Heart left ventricle (tissue), 16 donors: ENCODE data around the gene PRXL2A. TPM values are rescaled to one million over a fixed set of nuclear protein-coding genes. Genes with fewer than 3 reads are reported as not detected.
A peak's percentile ranks its signal among the peaks of the same experiment; 100 is the strongest.

ENCODE experiments used
- ATAC-seq, 4 donors: fragments of 200-7000 bp; cut with Tn5 transposase; one replicate each; pipeline ENCODE4 v1.9.1; 2020 to 2022; ENCODE audit warnings: moderate library complexity in 4 of 4, mild to moderate bottlenecking in 3 of 4, moderate number of reproducible peaks in 1 of 4
- DNase-seq, 5 donors: peaks; one replicate each; pipeline ENCODE4 v3.0.0-alpha.2; 2020
- H3K27ac ChIP-seq, 12 donors: fragments of 200-600 bp; sonication (generic) in 4 of 12; one replicate each; pipeline versions ENCODE4 v1.5.0 to v1.8.0; 2016 to 2022; ENCODE audit warnings: mild to moderate bottlenecking in 2 of 12
- H3K27me3 ChIP-seq, 9 donors: fragments of 200-600 bp; sonication (generic) in 2 of 9; one replicate each; pipeline versions ENCODE4 v1.5.1 to v1.8.0; 2016 to 2022; ENCODE audit warnings: mild to moderate bottlenecking in 3 of 9
- H3K36me3 ChIP-seq, 9 donors: fragments of 200-600 bp; sonication (generic) in 2 of 9; one replicate each; pipeline versions ENCODE4 v1.5.0 to v1.8.0; 2018 to 2022; ENCODE audit warnings: mild to moderate bottlenecking in 2 of 9
- H3K4me1 ChIP-seq, 12 donors: fragments of 200-600 bp; sonication (generic) in 4 of 12; one replicate each; pipeline versions ENCODE4 v1.5.0 to v1.8.0; 2016 to 2022; ENCODE audit warnings: mild to moderate bottlenecking in 3 of 12
- H3K4me3 ChIP-seq, 12 donors: fragments of 200-600 bp; sonication (generic) in 4 of 12; one replicate each; pipeline versions ENCODE4 v1.5.0 to v1.8.0; 2017 to 2022; ENCODE audit warnings: mild to moderate bottlenecking in 9 of 12, moderate library complexity in 4 of 12
- H3K9me3 ChIP-seq, 12 donors: fragments of 200-600 bp; sonication (generic) in 4 of 12; one replicate each; pipeline versions ENCODE4 v1.5.0 to v1.8.0; 2016 to 2022; ENCODE audit warnings: mild to moderate bottlenecking in 1 of 12
- CTCF ChIP-seq, 12 donors: fragments of 200-600 bp; sonication (generic) in 4 of 12; IDR thresholded peaks; one replicate each; pipeline versions ENCODE4 v1.5.0 to v1.8.0; 2018 to 2022; ENCODE audit warnings: antibody characterized with exemption in 12 of 12, mild to moderate bottlenecking in 5 of 12
- POLR2A ChIP-seq, 2 donors: fragments of 450-650 bp; IDR thresholded peaks; one replicate each; pipeline ENCODE4 v1.6.1; 2017; ENCODE audit warnings: antibody characterized with exemption in 2 of 2, mild to moderate bottlenecking in 2 of 2, moderate library complexity in 2 of 2
- WGBS, 4 donors: extraction: QIAGEN DNeasy Blood & Tissue Kit in 2 of 4; methylation state at CpG; one replicate each; pipeline versions ENCODE4 v1.1.5 to v1.1.7; 2013 to 2018; 5-methylcytosine and 5-hydroxymethylcytosine counted together
- intact Hi-C, 10 donors: fragments of 100-400 bp; cut with DNase I; formaldehyde crosslinking; loops; one replicate each; pipeline versions ENCODE4 v1.11.1 to v1.14.2; 2022
- polyA plus RNA-seq, 2 donors: library from polyadenylated mRNA; stranded (reverse); fragments of 200-250 nt; gene quantifications; one replicate each; pipeline ENCODE4 v1.2.3, GENCODE V29; 2013
- total RNA-seq, 9 donors: library from RNA; depleted of rRNA in 2 of 9; stranded (reverse); fragments of >200 nt in 2 of 9; fragmentation: NEBNext Ultra II Directional in 3 of 9; extraction: Animal tissue kit (Norgen Biotek cat#: 25700) in 3 of 9; gene quantifications; one replicate each; pipeline versions ENCODE4 v1.1.0 to v1.2.4, GENCODE V29; 2016 to 2023
- donor health status: ischemic (EF 13 %, LVEDD 7.1; RV severe dilation, severe dysfunction).
- donor health status: healthy with polysubstance abuse.
- donor health status: DM: no; HTN: yes; CAD: no.
- donor health status: DM: no; HTN: no; CAD: no.
- donor health status: ischemic (EF 25% LVEDD 6.9; RV normal size, moderate dysfunction).
- donor health status: ischemic (EF 25% LVEDD 5.7; RV mildly dilated, moderate dysfunction).
- donor health status: healthy.
- donor health status: DM: yes; HTN: yes; CAD: no.
- donor health status: ischemic (EF 35%, LVEDD 5.7; RV mildly dilated, moderate dysfunction).
- donor health status: nonischemic (EF 11% LVEDD 7.7; RV severe dilation, severe dysfunction).
- donor health status: DM: yes; HTN: yes; CAD: no.
- donor health status: PGD.
- donor health status: ischemic (EF 29% LVEDD 5.4; RV normal size, mild dysfunction).
- donor health status: nonischemic (EF 23%, LVEDD 6.1; RV moderate dilation, normal function).

Gene PRXL2A
- total and polyA plus RNA-seq, 11 donors: 63.9 to 123 (median 78.5) TPM

DNA sequence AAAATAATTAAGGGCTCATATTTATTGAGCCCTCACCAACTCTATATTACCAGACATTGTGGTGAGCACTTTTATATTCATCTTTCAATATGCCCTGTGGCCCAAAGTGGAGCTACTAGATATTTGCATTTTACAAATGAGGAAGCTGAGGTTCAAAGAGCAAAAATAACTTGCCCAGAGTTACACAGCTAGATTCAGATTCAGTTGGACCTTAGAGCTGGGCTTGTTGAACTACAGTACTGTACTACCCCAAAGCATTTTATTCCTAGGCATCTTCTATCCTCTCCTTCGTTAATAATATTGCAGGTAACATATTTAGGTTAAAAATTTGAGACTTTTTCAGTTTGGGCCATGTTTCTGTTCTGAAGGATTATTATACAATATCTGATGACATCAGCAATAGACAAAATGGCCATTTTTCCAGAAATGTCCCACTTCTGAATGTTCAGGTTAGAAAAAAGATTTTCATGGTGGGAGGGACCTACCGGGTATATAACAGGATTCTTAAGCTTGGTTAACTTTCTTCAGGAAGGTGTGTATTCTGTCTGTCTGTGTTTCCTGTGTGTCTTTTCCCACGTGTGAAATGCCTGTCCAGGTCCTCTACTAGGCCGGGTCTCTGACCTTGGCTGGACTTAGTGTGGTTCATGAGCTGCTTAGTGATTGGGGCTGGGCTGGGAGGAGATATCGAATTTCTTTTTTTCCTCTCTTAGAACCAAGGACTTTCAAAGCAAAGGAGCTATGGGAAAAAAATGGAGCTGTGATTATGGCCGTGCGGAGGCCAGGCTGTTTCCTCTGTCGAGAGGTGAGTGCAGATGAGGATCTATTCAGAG lies 13.6 kb downstream of the PRXL2A start:
- intact Hi-C loops: no loop called here
- no peaks in the 10 kb centered on the region for H3K9me3 ChIP-seq
- H3K27me3 ChIP-seq: no peaks in the 10 kb centered on the region
- WGBS, 4 donors: 80 to 84% (median 82%) methylated on average over 8 of the region's 8 CpGs
- H3K36me3 ChIP-seq: peaks cover 0 to 60% (median 40%) of the 10 kb centered on the region in 9 donors
- no peak overlapping the region for H3K4me3 ChIP-seq
- ATAC-seq: no peak
- H3K27ac ChIP-seq: no peak overlapping the region
- TF ChIP-seq POLR2A (IDR thresholded peaks at IDR 0.05): no peak
- TF ChIP-seq CTCF (IDR thresholded peaks at IDR 0.05): no peak
- peaks cover 0 to 14% (median 0%) of the 10 kb centered on the region in 12 donors for H3K4me1 ChIP-seq
- no peak for DNase-seq

- intact Hi-C loops: no loop called here
- no peak overlapping the region for H3K4me3 ChIP-seq
- H3K36me3 ChIP-seq: peaks cover 0 to 85% (median 60%) of the 10 kb centered on the region in 9 donors
- no peak overlapping the region for H3K27ac ChIP-seq
- ATAC-seq: no peak
- H3K4me1 ChIP-seq: peaks cover 0 to 10% (median 0%) of the 10 kb centered on the region in 12 donors
- DNase-seq: no peak
- WGBS, 4 donors: 80 to 96% (median 85%) methylated on average over 2 of the region's 2 CpGs
- no peak for TF ChIP-seq CTCF (IDR thresholded peaks at IDR 0.05)
- no peak for TF ChIP-seq POLR2A (IDR thresholded peaks at IDR 0.05)
- H3K9me3 ChIP-seq: no peaks in the 10 kb centered on the region
- no peaks in the 10 kb centered on the region for H3K27me3 ChIP-seq
These were observed 17.6 kb downstream of the PRXL2A start for GRCh38 chr10:80425901-80426300.

GRCh38 chr10:80427541-80427940 lies 19.2 kb downstream of the PRXL2A start:
- 98 to 100% (median 98%) methylated on average over 2 of the region's 2 CpGs for WGBS, 4 donors
- ATAC-seq: no peak
- intact Hi-C loops: no loop called here
- H3K27me3 ChIP-seq: no peaks in the 10 kb centered on the region
- H3K9me3 ChIP-seq: no peaks in the 10 kb centered on the region
- peaks cover 0 to 88% (median 60%) of the 10 kb centered on the region in 9 donors for H3K36me3 ChIP-seq
- TF ChIP-seq POLR2A (IDR thresholded peaks at IDR 0.05): no peak
- TF ChIP-seq CTCF (IDR thresholded peaks at IDR 0.05): no peak
- no peak for DNase-seq
- H3K4me1 ChIP-seq: no peaks in the 10 kb centered on the region
- H3K4me3 ChIP-seq: no peak overlapping the region
- no peak overlapping the region for H3K27ac ChIP-seq

DNA sequence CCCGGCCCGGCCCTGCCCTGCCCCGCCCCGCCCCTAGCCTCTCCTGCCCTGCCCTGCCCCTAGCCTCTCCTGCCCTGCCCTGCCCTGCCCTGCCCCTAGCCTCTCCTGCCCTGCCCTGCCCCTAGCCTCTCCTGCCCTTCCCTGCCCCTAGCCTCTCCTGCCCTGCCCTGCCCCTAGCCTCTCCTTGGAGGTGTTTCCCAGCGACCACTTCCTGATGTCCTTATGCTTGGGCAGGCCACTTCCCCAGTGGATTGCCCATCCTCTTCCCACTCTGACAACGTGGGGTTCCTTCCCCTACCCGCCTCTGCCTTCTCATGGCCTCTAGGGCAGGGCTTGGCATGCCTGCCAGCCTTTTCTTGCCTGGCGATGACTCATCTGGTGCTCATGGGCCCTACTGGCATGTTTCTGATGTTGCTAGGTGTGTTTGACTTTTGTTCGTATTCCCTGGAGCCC lies 21.2 kb downstream of the PRXL2A start:
- WGBS, 4 donors: 77 to 92% (median 81%) methylated on average over 9 of the region's 9 CpGs
- peaks cover 0 to 76% (median 50%) of the 10 kb centered on the region in 9 donors for H3K36me3 ChIP-seq
- intact Hi-C loops: no loop called here
- peak in 2 of 4 donors; percentile 72 to 76 for ATAC-seq
- TF ChIP-seq POLR2A (IDR thresholded peaks at IDR 0.05) (no peak), CTCF (IDR thresholded peaks at IDR 0.05) (no peak)
- no peaks in the 10 kb centered on the region for H3K9me3 ChIP-seq
- no peak overlapping the region for H3K27ac ChIP-seq
- no peak for DNase-seq
- no peaks in the 10 kb centered on the region for H3K4me1 ChIP-seq
- H3K27me3 ChIP-seq: no peaks in the 10 kb centered on the region
- H3K4me3 ChIP-seq: no peak overlapping the region
